PFSK-1 (cell line): ENCODE data around the gene DIPK1A.

ENCODE experiments used
- POLR2AphosphoS5 ChIP-seq: IDR thresholded peaks from 2 replicates; pipeline ENCODE4 v1.6.1; 2012; ENCODE audit warnings: low read depth, mild to moderate bottlenecking, control low read depth, low read length, moderate library complexity
- SIN3A ChIP-seq: IDR thresholded peaks from 2 replicates; pipeline ENCODE4 v1.6.1; 2012; ENCODE audit warnings: mild to moderate bottlenecking, low read length, moderate library complexity, borderline replicate concordance; ENCODE audit not compliant: insufficient read depth
- TAF1 ChIP-seq: IDR thresholded peaks from 2 replicates; pipeline ENCODE4 v1.6.1; 2012; ENCODE audit warnings: low read length, control low read depth, borderline replicate concordance; ENCODE audit not compliant: insufficient read depth
- TF ChIP-seq, protein P1 (sequence below), 2 experiments: IDR thresholded peaks; 2 replicates each; pipeline versions ENCODE4 v1.6.1 to v1.8.0; 2011 to 2012; ENCODE audit warnings: low read depth in 2 of 2, low read length in 2 of 2, control low read depth in 1 of 2, inconsistent platforms in 1 of 2, mild to moderate bottlenecking in 1 of 2, moderate library complexity in 1 of 2; ENCODE audit not compliant: insufficient read depth in 1 of 2

DNA sequence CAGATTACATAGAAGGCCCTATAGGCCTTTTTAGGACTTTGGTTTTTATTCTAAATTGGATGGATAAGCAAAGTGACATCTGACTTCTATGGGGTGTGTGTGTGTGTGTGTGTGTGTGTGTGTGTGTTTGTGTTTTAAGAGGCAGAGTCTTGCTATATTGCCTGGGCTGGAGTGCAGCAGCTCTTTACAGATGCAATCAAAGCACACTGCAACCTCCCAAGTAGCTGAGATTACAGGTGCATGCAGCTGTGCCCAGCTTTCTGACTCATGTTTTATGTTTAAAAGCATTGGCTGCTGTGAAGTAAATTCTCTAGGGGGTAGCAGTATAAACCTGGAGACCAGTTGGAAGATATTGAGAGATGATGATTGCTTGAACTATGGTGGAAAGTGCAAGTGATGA, 164.0 kb downstream of the DIPK1A start:
- TF ChIP-seq POLR2AphosphoS5 (no peak), TAF1 (no peak), SIN3A (no peak)
- TF ChIP-seq, protein P1, sequence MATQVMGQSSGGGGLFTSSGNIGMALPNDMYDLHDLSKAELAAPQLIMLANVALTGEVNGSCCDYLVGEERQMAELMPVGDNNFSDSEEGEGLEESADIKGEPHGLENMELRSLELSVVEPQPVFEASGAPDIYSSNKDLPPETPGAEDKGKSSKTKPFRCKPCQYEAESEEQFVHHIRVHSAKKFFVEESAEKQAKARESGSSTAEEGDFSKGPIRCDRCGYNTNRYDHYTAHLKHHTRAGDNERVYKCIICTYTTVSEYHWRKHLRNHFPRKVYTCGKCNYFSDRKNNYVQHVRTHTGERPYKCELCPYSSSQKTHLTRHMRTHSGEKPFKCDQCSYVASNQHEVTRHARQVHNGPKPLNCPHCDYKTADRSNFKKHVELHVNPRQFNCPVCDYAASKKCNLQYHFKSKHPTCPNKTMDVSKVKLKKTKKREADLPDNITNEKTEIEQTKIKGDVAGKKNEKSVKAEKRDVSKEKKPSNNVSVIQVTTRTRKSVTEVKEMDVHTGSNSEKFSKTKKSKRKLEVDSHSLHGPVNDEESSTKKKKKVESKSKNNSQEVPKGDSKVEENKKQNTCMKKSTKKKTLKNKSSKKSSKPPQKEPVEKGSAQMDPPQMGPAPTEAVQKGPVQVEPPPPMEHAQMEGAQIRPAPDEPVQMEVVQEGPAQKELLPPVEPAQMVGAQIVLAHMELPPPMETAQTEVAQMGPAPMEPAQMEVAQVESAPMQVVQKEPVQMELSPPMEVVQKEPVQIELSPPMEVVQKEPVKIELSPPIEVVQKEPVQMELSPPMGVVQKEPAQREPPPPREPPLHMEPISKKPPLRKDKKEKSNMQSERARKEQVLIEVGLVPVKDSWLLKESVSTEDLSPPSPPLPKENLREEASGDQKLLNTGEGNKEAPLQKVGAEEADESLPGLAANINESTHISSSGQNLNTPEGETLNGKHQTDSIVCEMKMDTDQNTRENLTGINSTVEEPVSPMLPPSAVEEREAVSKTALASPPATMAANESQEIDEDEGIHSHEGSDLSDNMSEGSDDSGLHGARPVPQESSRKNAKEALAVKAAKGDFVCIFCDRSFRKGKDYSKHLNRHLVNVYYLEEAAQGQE (IDR thresholded peaks at IDR 0.05; ENCODE audit: insufficient read depth in 1 of 2, low read depth in 2 of 2, low read length in 2 of 2) = no peak
